GM23338 (cell line): ENCODE measurements around the gene LFNG.

Experiments
- CREB1 ChIP-seq: fragments of 250-450 bp; sonication (Bioruptor Pico); IDR thresholded peaks from 2 replicates; pipeline ENCODE4 v1.5.0; 2020; ENCODE audit warnings: low read depth, mild to moderate bottlenecking, moderate library complexity
- CTCF ChIP-seq, 2 experiments: fragments of 200-600 bp in 1 of 2; sonication (generic) in 1 of 2; conservative IDR thresholded peaks; 2 replicates each; pipeline versions ENCODE4 v1.5.1 to v1.6.1; 2016 to 2017; ENCODE audit warnings: antibody characterized with exemption in 2 of 2, low read depth in 2 of 2, mild to moderate bottlenecking in 2 of 2, moderate library complexity in 1 of 2
- EZH2 ChIP-seq: fragments of 200-600 bp; sonication (generic); IDR thresholded peaks from one replicate; pipeline ENCODE4 v1.8.0; 2017; ENCODE audit warnings: antibody characterized with exemption, mild to moderate bottlenecking, low read depth; ENCODE audit not compliant: unreplicated experiment
- EZH2phosphoT487 ChIP-seq: fragments of 200-600 bp; sonication (generic); IDR thresholded peaks from one replicate; pipeline ENCODE4 v1.8.1; 2018; ENCODE audit warnings: antibody characterized with exemption; ENCODE audit not compliant: unreplicated experiment
- JUNB ChIP-seq: IDR thresholded peaks from one replicate; pipeline ENCODE4 v1.6.1; 2016; ENCODE audit warnings: antibody characterized with exemption; ENCODE audit not compliant: unreplicated experiment
- NANOG ChIP-seq: IDR thresholded peaks from 2 replicates; pipeline ENCODE4 v1.6.1; 2016; ENCODE audit warnings: antibody characterized with exemption, borderline replicate concordance
- POLR2AphosphoS5 ChIP-seq: IDR thresholded peaks from 2 replicates; pipeline ENCODE4 v1.6.1; 2016; ENCODE audit warnings: antibody characterized with exemption, low read depth
- REST ChIP-seq: IDR thresholded peaks from one replicate; pipeline ENCODE4 v1.6.1; 2018; ENCODE audit warnings: antibody characterized with exemption; ENCODE audit not compliant: unreplicated experiment
- STAT1 ChIP-seq: IDR thresholded peaks from one replicate; pipeline ENCODE4 v1.6.1; 2016; ENCODE audit warnings: antibody characterized with exemption; ENCODE audit not compliant: unreplicated experiment
- TF ChIP-seq, protein P1 (sequence below): IDR thresholded peaks from 2 replicates; pipeline ENCODE4 v1.6.1; 2016; ENCODE audit warnings: antibody characterized with exemption

GRCh38 chr7:2576742-2577491 is 57.3 kb downstream of the LFNG start:
- TF ChIP-seq POLR2AphosphoS5 (no peak), JUNB (no peak), CTCF (conservative IDR thresholded peaks at IDR 0.05; ENCODE audit: low read depth in 2 of 2) (no peak), EZH2phosphoT487 (no peak), EZH2 (no peak), REST (no peak), NANOG (no peak), STAT1 (no peak), CREB1 (CRISPR knock-in tag) (no peak)
- TF ChIP-seq, protein P1, sequence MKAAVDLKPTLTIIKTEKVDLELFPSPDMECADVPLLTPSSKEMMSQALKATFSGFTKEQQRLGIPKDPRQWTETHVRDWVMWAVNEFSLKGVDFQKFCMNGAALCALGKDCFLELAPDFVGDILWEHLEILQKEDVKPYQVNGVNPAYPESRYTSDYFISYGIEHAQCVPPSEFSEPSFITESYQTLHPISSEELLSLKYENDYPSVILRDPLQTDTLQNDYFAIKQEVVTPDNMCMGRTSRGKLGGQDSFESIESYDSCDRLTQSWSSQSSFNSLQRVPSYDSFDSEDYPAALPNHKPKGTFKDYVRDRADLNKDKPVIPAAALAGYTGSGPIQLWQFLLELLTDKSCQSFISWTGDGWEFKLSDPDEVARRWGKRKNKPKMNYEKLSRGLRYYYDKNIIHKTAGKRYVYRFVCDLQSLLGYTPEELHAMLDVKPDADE, result no peak
